GM19455 (cell line): ENCODE data around the gene C2CD4A.

Source experiments
- ATAC-seq: cut with Tn5 transposase; IDR thresholded peaks from one replicate; pipeline ENCODE4 v1.9.1; 2021; ENCODE audit not compliant: unreplicated experiment

Gene C2CD4A

DNA sequence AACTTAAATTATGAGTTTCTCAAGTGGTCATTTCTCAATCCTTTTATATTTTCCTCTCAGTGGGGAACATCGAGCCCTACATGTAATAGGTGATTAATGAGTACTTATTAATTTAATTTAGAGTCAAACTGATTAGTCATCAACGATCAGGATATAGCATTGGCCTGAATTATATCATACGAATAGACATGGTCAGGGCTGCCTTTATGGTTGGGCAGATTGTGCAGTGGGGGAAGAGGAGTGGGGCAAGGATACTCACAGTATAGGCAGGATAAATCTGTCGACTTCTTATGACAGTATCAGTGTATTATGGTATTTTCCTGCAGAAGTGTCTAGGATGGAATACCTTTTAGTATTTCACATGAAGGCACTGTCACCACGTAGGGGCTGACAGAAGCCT, 27.0 kb downstream of the C2CD4A start:
- ATAC-seq: no peak

- no peak for ATAC-seq
Observed at GRCh38 chr15:62094388-62094787, 27.6 kb downstream of the C2CD4A start.

DNA sequence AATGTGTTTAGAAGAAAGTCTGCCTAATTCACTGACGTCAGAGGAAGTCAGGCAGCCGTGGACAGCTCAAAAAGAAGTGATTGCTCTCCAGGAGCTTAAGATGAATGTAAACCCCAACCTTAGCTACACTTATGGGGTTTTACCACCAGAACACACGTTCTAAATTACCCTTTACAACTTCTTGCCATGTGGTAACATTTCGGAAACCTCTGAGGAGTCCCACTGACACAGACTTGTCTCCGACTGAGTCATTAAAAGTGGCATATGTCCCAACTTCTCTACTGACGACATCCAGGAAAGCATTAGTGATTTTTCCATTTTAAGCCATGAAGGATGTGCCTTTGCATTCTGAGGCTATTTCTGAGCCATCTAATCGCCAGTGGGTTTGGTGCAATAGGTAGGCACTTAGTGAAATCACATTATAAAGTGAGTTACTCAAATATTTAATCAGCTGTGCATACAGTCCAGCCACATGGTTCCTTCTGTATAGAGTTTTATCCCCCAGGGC, 32.4 kb downstream of the C2CD4A start:
- ATAC-seq: no peak

DNA sequence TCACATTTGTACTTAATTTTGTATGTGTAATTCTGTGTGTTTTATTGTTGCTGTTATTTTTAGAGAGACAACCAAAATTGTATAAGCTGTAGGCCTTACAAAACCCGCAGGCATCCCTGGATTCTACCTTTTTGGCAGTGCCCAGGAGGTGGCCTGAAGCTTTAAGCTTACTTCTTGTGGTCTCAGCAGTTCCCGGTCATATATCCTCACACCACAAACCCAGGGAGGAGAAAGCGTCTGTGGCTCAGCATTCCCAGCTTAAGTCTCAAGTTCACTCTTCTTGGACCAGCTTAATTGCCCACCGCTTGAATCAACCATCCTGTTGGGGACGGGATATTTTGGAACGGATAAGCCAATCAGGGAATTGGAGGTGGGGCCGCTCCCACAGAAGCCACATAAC, 36.7 kb downstream of the C2CD4A start:
- no peak for ATAC-seq

GRCh38 chr15:62104401-62104800, 37.6 kb downstream of the C2CD4A start:
- no peak for ATAC-seq

GRCh38 chr15:62104846-62105245, 38.1 kb downstream of the C2CD4A start:
- no peak for ATAC-seq

DNA sequence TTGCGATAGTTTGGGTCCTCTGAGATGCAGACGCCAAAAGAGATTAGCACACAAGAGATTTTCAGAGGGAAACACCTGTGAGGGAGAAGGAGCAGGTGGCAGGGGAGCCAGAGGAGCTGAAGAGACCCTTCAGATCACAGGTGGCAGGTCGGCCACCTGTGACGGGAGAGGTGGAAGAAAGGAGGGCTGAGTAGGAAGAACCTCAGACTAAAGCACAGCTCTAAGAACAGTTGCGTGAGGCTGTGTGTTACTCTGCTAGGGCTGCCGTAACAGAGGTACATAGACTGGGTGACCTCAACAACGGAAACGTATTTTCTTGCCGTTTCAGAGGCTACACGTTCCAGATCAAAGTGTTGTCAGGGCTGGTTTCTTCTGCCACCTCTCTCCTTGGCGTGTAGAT, 38.5 kb downstream of the C2CD4A start:
- no peak for ATAC-seq

DNA sequence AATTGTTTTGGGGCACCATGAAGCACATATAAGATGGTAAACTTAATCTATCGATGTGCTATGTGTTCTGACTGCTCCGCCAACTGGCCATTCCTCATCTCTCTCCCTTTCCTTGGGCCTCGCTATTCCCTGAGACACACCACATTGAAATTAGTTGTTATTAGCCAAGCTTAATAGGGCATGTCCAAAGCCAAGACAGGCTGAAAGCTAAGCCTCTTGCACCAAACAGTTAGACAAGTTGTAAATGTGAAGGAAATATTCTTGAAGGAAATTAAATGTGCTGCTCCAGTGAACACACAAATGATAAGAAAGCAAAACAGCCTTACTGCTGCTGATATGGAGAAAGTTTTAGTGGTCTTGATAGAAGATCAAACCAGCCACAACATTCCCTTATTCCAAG, 39.3 kb downstream of the C2CD4A start:
- no peak for ATAC-seq

DNA sequence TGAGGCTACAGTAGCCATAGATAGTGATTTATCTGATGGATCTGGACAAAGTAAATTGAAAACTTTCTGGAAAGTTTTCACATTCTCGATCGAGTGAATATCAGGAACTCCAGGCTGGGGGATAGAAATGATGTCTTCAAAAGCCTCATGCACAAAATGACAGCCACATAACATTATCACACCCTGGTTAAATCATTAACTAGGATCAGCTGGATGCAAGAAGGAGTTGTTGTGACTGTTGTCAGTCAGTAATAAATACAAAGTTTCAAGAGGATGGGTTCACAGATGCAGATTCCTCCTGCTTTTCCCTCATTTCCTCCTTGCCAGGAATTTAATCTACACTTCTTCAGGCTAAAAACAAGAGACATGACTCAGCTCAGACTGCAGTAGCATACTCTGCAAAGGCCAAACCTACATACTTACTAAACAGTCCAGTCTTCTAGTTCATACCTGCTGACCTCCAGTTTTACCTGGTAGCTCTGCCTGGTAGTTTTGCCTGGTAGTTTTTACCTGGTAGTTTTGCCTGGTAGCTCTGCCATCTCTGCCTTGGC, 40.9 kb downstream of the C2CD4A start:
- ATAC-seq: no peak

GRCh38 chr15:62108411-62108810, 41.6 kb downstream of the C2CD4A start:
- no peak for ATAC-seq

- ATAC-seq: no peak
Observed at GRCh38 chr15:62109437-62109836, 42.7 kb downstream of the C2CD4A start.

GRCh38 chr15:62109982-62110851, 43.4 kb downstream of the C2CD4A start:
- ATAC-seq: no peak

DNA sequence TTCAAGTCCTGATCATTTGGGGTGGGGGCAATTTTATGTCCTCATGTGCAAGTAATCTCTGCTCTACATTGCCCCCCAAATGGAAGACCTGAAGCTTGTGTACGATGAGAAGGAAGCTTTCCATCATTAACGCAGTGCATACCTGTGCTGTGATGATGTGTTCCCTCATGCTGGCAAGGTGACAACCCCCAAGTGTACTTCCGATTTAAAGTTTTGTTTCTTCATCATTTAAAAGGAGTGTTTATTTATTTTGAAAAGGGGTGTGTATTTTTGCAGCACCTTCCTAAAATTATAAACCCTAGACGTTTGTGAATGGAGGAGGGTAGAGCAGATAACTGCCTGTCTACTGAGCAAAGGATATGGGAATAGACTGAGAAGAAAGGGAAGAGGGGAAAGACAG, 45.3 kb downstream of the C2CD4A start:
- no peak for ATAC-seq

GRCh38 chr15:62112616-62113593, 46.1 kb downstream of the C2CD4A start:
- ATAC-seq: no peak

- no peak for ATAC-seq
Observed at GRCh38 chr15:62115847-62116246, 49.1 kb downstream of the C2CD4A start.

- no peak for ATAC-seq
Observed at GRCh38 chr15:62118520-62119226, 51.9 kb downstream of the C2CD4A start.

GRCh38 chr15:62119227-62119864, 52.6 kb downstream of the C2CD4A start:
- ATAC-seq: no peak

DNA sequence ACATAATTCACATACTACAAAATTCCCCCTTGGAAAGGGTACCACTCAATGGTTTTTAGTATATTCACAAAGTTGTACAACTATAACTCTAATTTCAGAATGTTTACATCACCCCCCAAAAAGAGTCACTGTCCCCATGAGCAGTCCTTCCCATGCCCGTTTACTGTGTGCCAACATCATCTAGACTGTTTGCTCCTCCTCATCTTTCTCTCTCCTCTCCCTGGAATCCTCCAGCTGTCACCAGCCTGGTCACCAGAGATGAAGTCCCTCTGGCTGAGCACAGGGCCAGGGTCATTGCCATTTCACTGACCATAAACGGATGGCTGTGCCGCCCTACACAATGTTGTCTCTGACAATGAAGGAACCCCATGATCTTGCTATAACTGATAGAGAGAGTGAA, 53.1 kb downstream of the C2CD4A start:
- ATAC-seq: no peak
